HEK293 (cell line): ENCODE results near the gene SCYGR3.

Experiments
- CTCF ChIA-PET: fragments of 350-600 bp; formaldehyde crosslinking; extraction: SDS; loops from one replicate; lab custom pipeline; 2021; ENCODE audit warnings: antibody characterized with exemption; lab: Yijun Ruan, JAX
- POLR2A ChIA-PET: fragments of 300-600 bp; formaldehyde crosslinking; extraction: SDS; loops from one replicate; lab custom pipeline; 2020; ENCODE audit warnings: antibody characterized with exemption, inconsistent platforms; lab: Yijun Ruan, JAX
- H3K27ac ChIP-seq: fragments of 200-500 bp; sonication (Bioruptor generic); 2 replicates; pipeline ENCODE4 v1.5.1; 2014; ENCODE audit warnings: low read depth, low read length, control low read depth, inconsistent platforms; ENCODE audit errors: extremely low read depth
- H3K36me3 ChIP-seq, 2 experiments: fragments of 200-500 bp in 1 of 2; sonication (Bioruptor generic) in 1 of 2; 1 replicate in 1 of 2; 2 replicates in 1 of 2; pipeline ENCODE4 v1.5.1; 2014 to 2017; ENCODE audit warnings: inconsistent platforms in 2 of 2, low read length in 2 of 2; ENCODE audit not compliant: control insufficient read depth in 2 of 2, insufficient read depth in 1 of 2
- H3K4me1 ChIP-seq: fragments of 200-500 bp; sonication (Bioruptor generic); 2 replicates; pipeline ENCODE4 v1.5.1; 2014; ENCODE audit warnings: mild to moderate bottlenecking, low read length, inconsistent platforms; ENCODE audit not compliant: control insufficient read depth, insufficient read depth
- H3K4me3 ChIP-seq: 2 replicates; pipeline ENCODE4 v1.5.1; 2011; ENCODE audit warnings: low read depth, mild to moderate bottlenecking, control low read depth, low read length, moderate library complexity
- H3K9me3 ChIP-seq: fragments of 200-500 bp; sonication (Bioruptor generic); 2 replicates; pipeline ENCODE4 v1.5.1; 2014; ENCODE audit warnings: low read depth, low read length, inconsistent platforms; ENCODE audit not compliant: control insufficient read depth, insufficient read depth
- GLIS1 ChIP-seq: fragments of 450-650 bp; formaldehyde crosslinking; IDR thresholded peaks from 2 replicates; pipeline ENCODE4 v1.5.1; 2016; ENCODE audit warnings: missing biosample characterization, missing genetic modification characterization
- KLF8 ChIP-seq: fragments of 450-650 bp; formaldehyde crosslinking; IDR thresholded peaks from 2 replicates; pipeline ENCODE4 v1.5.1; 2016; ENCODE audit warnings: missing biosample characterization, missing genetic modification characterization
- MYNN ChIP-seq: fragments of 450-650 bp; formaldehyde crosslinking; IDR thresholded peaks from 2 replicates; pipeline ENCODE4 v1.5.1; 2016; ENCODE audit warnings: missing biosample characterization, missing genetic modification characterization, borderline replicate concordance
- PRDM1 ChIP-seq: fragments of 450-650 bp; formaldehyde crosslinking; IDR thresholded peaks from 2 replicates; pipeline ENCODE4; 2016; ENCODE audit warnings: missing biosample characterization, missing genetic modification characterization
- SP7 ChIP-seq: fragments of 450-650 bp; formaldehyde crosslinking; IDR thresholded peaks from 2 replicates; pipeline ENCODE4 v1.5.1; 2016; ENCODE audit warnings: missing biosample characterization, missing genetic modification characterization
- ZBTB8A ChIP-seq: fragments of 450-650 bp; formaldehyde crosslinking; IDR thresholded peaks from 2 replicates; pipeline ENCODE4 v1.5.1; 2016; ENCODE audit warnings: missing biosample characterization, missing genetic modification characterization
- ZEB2 ChIP-seq: fragments of 450-650 bp; formaldehyde crosslinking; IDR thresholded peaks from 2 replicates; pipeline ENCODE4 v1.5.1; 2016; ENCODE audit warnings: missing biosample characterization, missing genetic modification characterization
- ZNF157 ChIP-seq: fragments of 450-650 bp; formaldehyde crosslinking; IDR thresholded peaks from 2 replicates; pipeline ENCODE4 v1.5.1; 2016; ENCODE audit warnings: missing biosample characterization, missing genetic modification characterization
- ZNF174 ChIP-seq: fragments of 450-650 bp; formaldehyde crosslinking; IDR thresholded peaks from 2 replicates; pipeline ENCODE4 v1.5.0; 2017; ENCODE audit warnings: missing biosample characterization, mild to moderate bottlenecking, missing genetic modification characterization
- ZNF324 ChIP-seq: fragments of 450-650 bp; formaldehyde crosslinking; IDR thresholded peaks from 2 replicates; pipeline ENCODE4 v1.5.1; 2016; ENCODE audit warnings: missing biosample characterization, missing genetic modification characterization
- ZNF366 ChIP-seq: fragments of 450-650 bp; formaldehyde crosslinking; conservative IDR thresholded peaks from 2 replicates; pipeline ENCODE4 v1.5.1; 2016; ENCODE audit warnings: missing biosample characterization, missing genetic modification characterization
- ZNF37A ChIP-seq: fragments of 450-650 bp; IDR thresholded peaks from 2 replicates; pipeline ENCODE4 v1.5.1; 2018; ENCODE audit warnings: missing biosample characterization, missing genetic modification characterization
- ZNF596 ChIP-seq: fragments of 450-650 bp; IDR thresholded peaks from 2 replicates; pipeline ENCODE4 v1.5.0; 2018; ENCODE audit warnings: missing biosample characterization, mild to moderate bottlenecking, missing genetic modification characterization, moderate library complexity
- ZNF629 ChIP-seq: fragments of 450-650 bp; formaldehyde crosslinking; IDR thresholded peaks from 2 replicates; pipeline ENCODE4 v1.5.1; 2017; ENCODE audit warnings: missing biosample characterization, missing genetic modification characterization
- ZNF658 ChIP-seq: fragments of 450-650 bp; formaldehyde crosslinking; IDR thresholded peaks from 2 replicates; pipeline ENCODE4; 2016; ENCODE audit warnings: missing biosample characterization, missing genetic modification characterization
- ZNF660 ChIP-seq: fragments of 450-650 bp; IDR thresholded peaks from 2 replicates; pipeline ENCODE4 v1.5.1; 2018; ENCODE audit warnings: missing biosample characterization, mild to moderate bottlenecking, missing genetic modification characterization
- ZNF768 ChIP-seq: fragments of 450-650 bp; formaldehyde crosslinking; IDR thresholded peaks from 2 replicates; pipeline ENCODE4 v1.5.1; 2018; ENCODE audit warnings: missing biosample characterization, mild to moderate bottlenecking, missing genetic modification characterization
- ZNF785 ChIP-seq: fragments of 450-650 bp; formaldehyde crosslinking; IDR thresholded peaks from 2 replicates; pipeline ENCODE4 v1.5.1; 2016; ENCODE audit warnings: missing biosample characterization, missing genetic modification characterization
- TF ChIP-seq, protein P1 (sequence below): fragments of 450-650 bp; formaldehyde crosslinking; IDR thresholded peaks from 2 replicates; pipeline ENCODE4 v1.5.1; 2016; ENCODE audit warnings: missing biosample characterization, missing genetic modification characterization
- TF ChIP-seq, protein P2 (sequence below): fragments of 450-650 bp; formaldehyde crosslinking; IDR thresholded peaks from 2 replicates; pipeline ENCODE4 v1.5.1; 2016; ENCODE audit warnings: missing biosample characterization, missing genetic modification characterization
- TF ChIP-seq, protein P3 (sequence below): fragments of 450-650 bp; formaldehyde crosslinking; IDR thresholded peaks from 2 replicates; pipeline ENCODE4 v1.5.1; 2016; ENCODE audit warnings: missing biosample characterization, missing genetic modification characterization, borderline replicate concordance
- TF ChIP-seq, protein P4 (sequence below): fragments of 450-650 bp; formaldehyde crosslinking; IDR thresholded peaks from 2 replicates; pipeline ENCODE4 v1.5.1; 2016; ENCODE audit warnings: missing biosample characterization, missing genetic modification characterization

Gene SCYGR3

DNA sequence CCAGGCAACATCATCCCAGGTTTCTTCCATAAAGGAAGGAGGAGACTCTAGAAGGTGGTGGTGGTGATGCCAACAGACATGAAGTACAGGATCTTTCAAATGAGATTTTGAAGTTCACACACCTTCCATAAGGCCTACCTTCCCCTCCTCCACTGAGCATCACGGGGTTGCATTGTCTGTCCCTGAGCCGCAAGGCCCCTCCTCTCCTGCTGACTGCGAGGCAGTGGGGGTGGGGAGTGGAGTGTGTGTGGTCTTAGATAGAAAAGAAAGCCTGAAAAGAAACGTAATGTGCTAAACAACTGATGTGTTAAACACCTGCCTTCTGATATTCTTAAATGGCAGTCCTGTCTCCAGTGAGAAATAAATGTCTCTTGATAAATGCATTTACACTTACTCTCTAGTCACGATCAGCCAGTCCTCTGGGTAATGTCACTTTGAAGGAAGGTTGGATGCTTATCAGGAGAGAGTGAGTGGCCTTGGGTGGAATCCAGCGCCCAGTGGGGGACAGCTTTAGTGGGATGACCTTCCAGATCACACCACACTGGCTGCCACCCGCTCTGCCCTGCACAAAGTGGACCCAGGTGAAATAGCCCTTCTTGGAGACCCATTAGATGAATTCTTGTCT is 46.5 kb upstream of the SCYGR3 start (continued):
- TF ChIP-seq, protein P1, sequence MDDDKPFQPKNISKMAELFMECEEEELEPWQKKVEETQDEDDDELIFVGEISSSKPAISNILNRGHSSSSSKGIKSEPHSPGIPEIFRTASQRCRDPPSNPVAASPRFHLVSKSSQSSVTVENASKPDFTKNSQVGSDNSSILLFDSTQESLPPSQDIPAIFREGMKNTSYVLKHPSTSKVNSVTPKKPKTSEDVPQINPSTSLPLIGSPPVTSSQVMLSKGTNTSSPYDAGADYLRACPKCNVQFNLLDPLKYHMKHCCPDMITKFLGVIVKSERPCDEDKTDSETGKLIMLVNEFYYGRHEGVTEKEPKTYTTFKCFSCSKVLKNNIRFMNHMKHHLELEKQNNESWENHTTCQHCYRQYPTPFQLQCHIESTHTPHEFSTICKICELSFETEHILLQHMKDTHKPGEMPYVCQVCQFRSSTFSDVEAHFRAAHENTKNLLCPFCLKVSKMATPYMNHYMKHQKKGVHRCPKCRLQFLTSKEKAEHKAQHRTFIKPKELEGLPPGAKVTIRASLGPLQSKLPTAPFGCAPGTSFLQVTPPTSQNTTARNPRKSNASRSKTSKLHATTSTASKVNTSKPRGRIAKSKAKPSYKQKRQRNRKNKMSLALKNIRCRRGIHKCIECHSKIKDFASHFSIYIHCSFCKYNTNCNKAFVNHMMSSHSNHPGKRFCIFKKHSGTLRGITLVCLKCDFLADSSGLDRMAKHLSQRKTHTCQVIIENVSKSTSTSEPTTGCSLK (tag by site-specific recombination), result no peak
- TF ChIP-seq ZNF768 (tag by site-specific recombination), result no peak
- TF ChIP-seq ZNF658 (tag by site-specific recombination), result no peak
- no peak for TF ChIP-seq KLF8 (tag by site-specific recombination)
- TF ChIP-seq, all 188 proteins: peak for 0

DNA sequence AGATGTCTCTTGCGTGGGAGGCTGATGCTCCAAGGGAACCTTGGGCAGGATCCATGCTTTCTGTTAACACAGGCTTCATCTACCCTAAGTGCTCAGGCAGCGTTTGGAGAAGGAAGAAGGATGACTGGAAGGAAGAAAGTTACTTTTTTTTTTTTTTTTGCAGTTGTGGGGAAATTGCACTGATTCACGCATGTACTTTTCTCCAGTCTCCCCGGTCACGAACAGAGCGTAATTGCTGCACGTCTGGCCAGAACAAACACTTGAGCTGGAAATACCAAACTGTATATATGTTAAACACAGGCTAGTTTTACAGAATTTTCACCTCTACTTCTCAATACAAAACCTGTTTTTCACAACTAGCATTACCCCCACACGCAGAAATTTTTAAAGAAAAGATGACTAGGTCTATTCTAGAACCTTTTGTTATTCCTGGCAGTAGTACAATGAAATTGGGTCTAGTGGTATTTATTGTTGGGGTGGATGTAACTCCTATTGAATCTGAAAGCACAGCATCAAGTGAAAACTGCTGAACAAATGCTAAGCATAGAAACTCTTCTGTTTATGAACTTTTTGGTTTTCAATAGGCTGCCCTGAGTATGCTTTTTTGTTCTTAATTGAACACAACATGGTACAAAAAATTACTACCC is 42.7 kb upstream of the SCYGR3 start:
- POLR2A ChIA-PET, result interaction anchor here (0.5 to 0.7 kb wide), 2 partner anchors 162 to 527 kb away, joined by 3 read pairs; no protein-coding TSS in a partner anchor
- TF ChIP-seq, protein P2, sequence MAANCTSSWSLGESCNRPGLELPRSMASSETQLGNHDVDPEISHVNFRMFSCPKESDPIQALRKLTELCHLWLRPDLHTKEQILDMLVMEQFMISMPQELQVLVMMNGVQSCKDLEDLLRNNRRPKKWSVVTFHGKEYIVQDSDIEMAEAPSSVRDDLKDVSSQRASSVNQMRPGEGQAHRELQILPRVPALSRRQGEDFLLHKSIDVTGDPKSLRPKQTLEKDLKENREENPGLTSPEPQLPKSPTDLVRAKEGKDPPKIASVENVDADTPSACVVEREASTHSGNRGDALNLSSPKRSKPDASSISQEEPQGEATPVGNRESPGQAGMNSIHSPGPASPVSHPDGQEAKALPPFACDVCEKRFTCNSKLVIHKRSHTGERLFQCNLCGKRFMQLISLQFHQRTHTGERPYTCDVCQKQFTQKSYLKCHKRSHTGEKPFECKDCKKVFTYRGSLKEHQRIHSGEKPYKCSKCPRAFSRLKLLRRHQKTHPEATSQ (tag by site-specific recombination), result no peak
- Histone ChIP-seq H3K36me3 (no peaks in the 10 kb centered on the region), H3K4me1 (no peaks in the 10 kb centered on the region), H3K27ac (no peak overlapping the region), H3K4me3 (no peak overlapping the region), H3K9me3 (no peaks in the 10 kb centered on the region)
- CTCF ChIA-PET, result interaction anchor here (0.5 to 5.6 kb wide), 18 partner anchors 7 to 1163 kb away, joined by 3 to 125 read pairs (median 4); no protein-coding TSS in a partner anchor

DNA sequence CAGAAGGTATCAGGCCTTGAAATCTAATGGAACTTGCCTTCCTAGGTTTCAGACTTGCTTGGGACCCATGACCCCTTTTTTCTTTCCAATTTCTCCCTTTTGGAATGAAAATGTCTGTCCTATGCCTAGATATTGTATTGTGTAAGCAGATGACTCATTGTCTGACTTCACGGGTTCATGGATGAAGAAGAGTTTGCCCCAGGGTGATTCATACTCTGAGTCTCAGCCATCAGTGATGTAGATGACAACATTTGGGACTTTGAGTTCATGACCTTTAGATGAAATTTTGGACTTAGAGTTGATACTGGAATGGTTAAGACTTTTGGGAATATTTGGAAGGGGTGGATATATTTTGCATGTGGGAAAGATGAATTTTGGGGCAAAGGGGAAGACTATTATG is 40.8 kb upstream of the SCYGR3 start:
- H3K9me3 ChIP-seq, result no peaks in the 10 kb centered on the region
- POLR2A ChIA-PET, result no interaction called here
- CTCF ChIA-PET, result interaction anchor here (0.6 kb wide), 1 partner anchor 85 kb away, joined by 4 read pairs; no protein-coding TSS in a partner anchor
- H3K36me3 ChIP-seq, result no peaks in the 10 kb centered on the region
- H3K27ac ChIP-seq, result no peak overlapping the region
- no peaks in the 10 kb centered on the region for H3K4me1 ChIP-seq
- no peak overlapping the region for H3K4me3 ChIP-seq
- TF ChIP-seq ZNF157 (tag by site-specific recombination) (no peak), ZNF629 (tag by site-specific recombination) (peak; percentile 83), ZNF660 (tag by site-specific recombination) (peak; percentile 49; the same call in 1 of the 2 replicates), ZNF596 (tag by site-specific recombination) (no peak), SP7 (tag by site-specific recombination) (no peak), ZBTB8A (tag by site-specific recombination) (no peak), ZNF37A (tag by site-specific recombination) (no peak), GLIS1 (tag by site-specific recombination) (no peak), ZNF324 (no peak), ZNF174 (no peak), MYNN (tag by site-specific recombination) (no peak), ZEB2 (tag by site-specific recombination) (0 out of 2 replicates have a peak, but pooled peaks have one; percentile 38), ZNF785 (tag by site-specific recombination) (no peak), PRDM1 (peak; percentile 37; the same call in 1 of the 2 replicates), ZNF366 (tag by site-specific recombination) (peak; percentile 34; the same call in 1 of the 2 replicates)
- TF ChIP-seq, protein P3, sequence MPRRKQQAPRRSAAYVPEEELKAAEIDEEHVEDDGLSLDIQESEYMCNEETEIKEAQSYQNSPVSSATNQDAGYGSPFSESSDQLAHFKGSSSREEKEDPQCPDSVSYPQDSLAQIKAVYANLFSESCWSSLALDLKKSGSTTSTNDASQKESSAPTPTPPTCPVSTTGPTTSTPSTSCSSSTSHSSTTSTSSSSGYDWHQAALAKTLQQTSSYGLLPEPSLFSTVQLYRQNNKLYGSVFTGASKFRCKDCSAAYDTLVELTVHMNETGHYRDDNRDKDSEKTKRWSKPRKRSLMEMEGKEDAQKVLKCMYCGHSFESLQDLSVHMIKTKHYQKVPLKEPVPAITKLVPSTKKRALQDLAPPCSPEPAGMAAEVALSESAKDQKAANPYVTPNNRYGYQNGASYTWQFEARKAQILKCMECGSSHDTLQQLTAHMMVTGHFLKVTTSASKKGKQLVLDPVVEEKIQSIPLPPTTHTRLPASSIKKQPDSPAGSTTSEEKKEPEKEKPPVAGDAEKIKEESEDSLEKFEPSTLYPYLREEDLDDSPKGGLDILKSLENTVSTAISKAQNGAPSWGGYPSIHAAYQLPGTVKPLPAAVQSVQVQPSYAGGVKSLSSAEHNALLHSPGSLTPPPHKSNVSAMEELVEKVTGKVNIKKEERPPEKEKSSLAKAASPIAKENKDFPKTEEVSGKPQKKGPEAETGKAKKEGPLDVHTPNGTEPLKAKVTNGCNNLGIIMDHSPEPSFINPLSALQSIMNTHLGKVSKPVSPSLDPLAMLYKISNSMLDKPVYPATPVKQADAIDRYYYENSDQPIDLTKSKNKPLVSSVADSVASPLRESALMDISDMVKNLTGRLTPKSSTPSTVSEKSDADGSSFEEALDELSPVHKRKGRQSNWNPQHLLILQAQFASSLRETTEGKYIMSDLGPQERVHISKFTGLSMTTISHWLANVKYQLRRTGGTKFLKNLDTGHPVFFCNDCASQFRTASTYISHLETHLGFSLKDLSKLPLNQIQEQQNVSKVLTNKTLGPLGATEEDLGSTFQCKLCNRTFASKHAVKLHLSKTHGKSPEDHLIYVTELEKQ (tag by site-specific recombination), result no peak
- TF ChIP-seq, protein P4, sequence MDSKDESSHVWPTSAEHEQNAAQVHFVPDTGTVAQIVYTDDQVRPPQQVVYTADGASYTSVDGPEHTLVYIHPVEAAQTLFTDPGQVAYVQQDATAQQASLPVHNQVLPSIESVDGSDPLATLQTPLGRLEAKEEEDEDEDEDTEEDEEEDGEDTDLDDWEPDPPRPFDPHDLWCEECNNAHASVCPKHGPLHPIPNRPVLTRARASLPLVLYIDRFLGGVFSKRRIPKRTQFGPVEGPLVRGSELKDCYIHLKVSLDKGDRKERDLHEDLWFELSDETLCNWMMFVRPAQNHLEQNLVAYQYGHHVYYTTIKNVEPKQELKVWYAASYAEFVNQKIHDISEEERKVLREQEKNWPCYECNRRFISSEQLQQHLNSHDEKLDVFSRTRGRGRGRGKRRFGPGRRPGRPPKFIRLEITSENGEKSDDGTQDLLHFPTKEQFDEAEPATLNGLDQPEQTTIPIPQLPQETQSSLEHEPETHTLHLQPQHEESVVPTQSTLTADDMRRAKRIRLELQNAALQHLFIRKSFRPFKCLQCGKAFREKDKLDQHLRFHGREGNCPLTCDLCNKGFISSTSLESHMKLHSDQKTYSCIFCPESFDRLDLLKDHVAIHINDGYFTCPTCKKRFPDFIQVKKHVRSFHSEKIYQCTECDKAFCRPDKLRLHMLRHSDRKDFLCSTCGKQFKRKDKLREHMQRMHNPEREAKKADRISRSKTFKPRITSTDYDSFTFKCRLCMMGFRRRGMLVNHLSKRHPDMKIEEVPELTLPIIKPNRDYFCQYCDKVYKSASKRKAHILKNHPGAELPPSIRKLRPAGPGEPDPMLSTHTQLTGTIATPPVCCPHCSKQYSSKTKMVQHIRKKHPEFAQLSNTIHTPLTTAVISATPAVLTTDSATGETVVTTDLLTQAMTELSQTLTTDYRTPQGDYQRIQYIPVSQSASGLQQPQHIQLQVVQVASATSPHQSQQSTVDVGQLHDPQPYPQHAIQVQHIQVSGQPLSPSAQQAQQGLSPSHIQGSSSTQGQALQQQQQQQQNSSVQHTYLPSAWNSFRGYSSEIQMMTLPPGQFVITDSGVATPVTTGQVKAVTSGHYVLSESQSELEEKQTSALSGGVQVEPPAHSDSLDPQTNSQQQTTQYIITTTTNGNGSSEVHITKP (tag by site-specific recombination), result 0 out of 2 replicates have a peak, but pooled peaks have one; percentile 10
